SK-N-SH (cell line): ENCODE results near the gene PTPRG.

Experiments used
- EP300 ChIP-seq, 2 experiments: IDR thresholded peaks; 2 replicates each; pipeline versions ENCODE4 v1.4.0 to v1.6.1; 2012; ENCODE audit warnings: borderline replicate concordance in 1 of 2, low read depth in 1 of 2, low read length in 1 of 2
- NFIC ChIP-seq: IDR thresholded peaks from 2 replicates; pipeline ENCODE4 v1.4.0; 2012; ENCODE audit warnings: borderline replicate concordance
- POLR2AphosphoS5 ChIP-seq: IDR thresholded peaks from 2 replicates; pipeline ENCODE4 v1.6.1; 2012; ENCODE audit warnings: low read depth, low read length
- RFX5 ChIP-seq: IDR thresholded peaks from 2 replicates; pipeline ENCODE4 v1.6.1; 2012; ENCODE audit warnings: mild to moderate bottlenecking, improper control_type of control experiment, low read length
- TAF1 ChIP-seq: IDR thresholded peaks from 2 replicates; pipeline ENCODE4 v1.6.1; 2012; ENCODE audit warnings: low read depth, mild to moderate bottlenecking, low read length, moderate library complexity, borderline replicate concordance
- TF ChIP-seq, protein P1 (sequence below): fragments of 200-600 bp; sonication (generic); IDR thresholded peaks from 2 replicates; pipeline ENCODE4 v1.6.1; 2017; ENCODE audit warnings: antibody characterized with exemption, mild to moderate bottlenecking, moderate library complexity
- TF ChIP-seq, protein P2 (sequence below): IDR thresholded peaks from 2 replicates; pipeline ENCODE4 v1.4.0; 2012; ENCODE audit warnings: low read depth

DNA sequence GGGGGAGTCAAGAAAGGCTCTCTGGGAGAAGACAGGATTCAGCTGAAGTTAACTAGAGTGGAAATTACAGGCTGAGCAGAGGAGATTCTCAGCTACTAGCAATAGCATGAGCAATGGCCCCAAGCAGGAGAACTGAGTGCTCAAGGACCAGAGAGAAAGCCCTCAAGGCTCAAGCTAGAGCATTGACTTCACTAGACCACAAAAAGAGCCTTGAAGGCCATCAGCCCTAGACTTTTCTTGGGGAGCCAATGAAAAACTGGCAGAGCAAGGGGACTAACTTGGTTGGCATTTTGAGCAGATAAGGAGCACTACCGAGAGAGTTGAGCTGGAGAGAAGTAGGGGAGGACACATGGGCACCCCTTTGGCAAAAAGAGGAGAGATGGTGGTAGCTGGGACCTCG lies 534.4 kb downstream of the PTPRG start:
- TF ChIP-seq NFIC: no peak
- TF ChIP-seq POLR2AphosphoS5: no peak
- TF ChIP-seq, protein P1, sequence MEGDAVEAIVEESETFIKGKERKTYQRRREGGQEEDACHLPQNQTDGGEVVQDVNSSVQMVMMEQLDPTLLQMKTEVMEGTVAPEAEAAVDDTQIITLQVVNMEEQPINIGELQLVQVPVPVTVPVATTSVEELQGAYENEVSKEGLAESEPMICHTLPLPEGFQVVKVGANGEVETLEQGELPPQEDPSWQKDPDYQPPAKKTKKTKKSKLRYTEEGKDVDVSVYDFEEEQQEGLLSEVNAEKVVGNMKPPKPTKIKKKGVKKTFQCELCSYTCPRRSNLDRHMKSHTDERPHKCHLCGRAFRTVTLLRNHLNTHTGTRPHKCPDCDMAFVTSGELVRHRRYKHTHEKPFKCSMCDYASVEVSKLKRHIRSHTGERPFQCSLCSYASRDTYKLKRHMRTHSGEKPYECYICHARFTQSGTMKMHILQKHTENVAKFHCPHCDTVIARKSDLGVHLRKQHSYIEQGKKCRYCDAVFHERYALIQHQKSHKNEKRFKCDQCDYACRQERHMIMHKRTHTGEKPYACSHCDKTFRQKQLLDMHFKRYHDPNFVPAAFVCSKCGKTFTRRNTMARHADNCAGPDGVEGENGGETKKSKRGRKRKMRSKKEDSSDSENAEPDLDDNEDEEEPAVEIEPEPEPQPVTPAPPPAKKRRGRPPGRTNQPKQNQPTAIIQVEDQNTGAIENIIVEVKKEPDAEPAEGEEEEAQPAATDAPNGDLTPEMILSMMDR: no peak
- no peak for TF ChIP-seq RFX5
- TF ChIP-seq, protein P2, sequence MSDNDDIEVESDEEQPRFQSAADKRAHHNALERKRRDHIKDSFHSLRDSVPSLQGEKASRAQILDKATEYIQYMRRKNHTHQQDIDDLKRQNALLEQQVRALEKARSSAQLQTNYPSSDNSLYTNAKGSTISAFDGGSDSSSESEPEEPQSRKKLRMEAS: no peak
- TF ChIP-seq EP300 (IDR thresholded peaks at IDR 0.05; ENCODE audit: borderline replicate concordance in 1 of 2, low read depth in 1 of 2, low read length in 1 of 2): no peak
- no peak for TF ChIP-seq TAF1
